ENCODE measurements around the gene OPTC.

DNA sequence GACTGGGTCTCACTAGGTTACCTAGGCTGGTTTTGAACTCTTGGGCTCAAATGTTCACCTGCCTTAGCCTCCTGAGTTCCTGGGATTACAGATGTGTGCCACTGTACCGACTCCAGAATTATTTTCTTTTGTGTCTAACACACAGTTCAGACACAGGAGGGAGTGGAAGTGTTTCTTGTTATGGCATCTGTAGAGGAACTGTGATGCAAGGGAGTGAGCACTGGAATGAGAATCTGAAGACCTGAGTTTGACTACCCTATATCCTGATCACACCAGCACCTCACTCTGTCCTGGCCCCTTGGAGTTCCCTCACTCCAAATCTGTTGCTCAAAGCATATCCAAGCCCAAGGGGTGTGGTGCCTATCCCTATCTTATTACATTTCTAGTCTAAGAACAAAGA lies 15.2 kb downstream of the OPTC start:
- TF ChIP-seq, protein P1, sequence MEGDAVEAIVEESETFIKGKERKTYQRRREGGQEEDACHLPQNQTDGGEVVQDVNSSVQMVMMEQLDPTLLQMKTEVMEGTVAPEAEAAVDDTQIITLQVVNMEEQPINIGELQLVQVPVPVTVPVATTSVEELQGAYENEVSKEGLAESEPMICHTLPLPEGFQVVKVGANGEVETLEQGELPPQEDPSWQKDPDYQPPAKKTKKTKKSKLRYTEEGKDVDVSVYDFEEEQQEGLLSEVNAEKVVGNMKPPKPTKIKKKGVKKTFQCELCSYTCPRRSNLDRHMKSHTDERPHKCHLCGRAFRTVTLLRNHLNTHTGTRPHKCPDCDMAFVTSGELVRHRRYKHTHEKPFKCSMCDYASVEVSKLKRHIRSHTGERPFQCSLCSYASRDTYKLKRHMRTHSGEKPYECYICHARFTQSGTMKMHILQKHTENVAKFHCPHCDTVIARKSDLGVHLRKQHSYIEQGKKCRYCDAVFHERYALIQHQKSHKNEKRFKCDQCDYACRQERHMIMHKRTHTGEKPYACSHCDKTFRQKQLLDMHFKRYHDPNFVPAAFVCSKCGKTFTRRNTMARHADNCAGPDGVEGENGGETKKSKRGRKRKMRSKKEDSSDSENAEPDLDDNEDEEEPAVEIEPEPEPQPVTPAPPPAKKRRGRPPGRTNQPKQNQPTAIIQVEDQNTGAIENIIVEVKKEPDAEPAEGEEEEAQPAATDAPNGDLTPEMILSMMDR (IDR thresholded peaks at IDR 0.05): no peak
- TF ChIP-seq EP300 (IDR thresholded peaks at IDR 0.05): no peak
- TF ChIP-seq POLR2AphosphoS5 (IDR thresholded peaks at IDR 0.05): no peak

Measured in sigmoid colon (tissue), 4 donors.